Adipose tissue (tissue), 3 donors: ENCODE measurements around the gene ROS1. TPM values are rescaled to one million over a fixed set of nuclear protein-coding genes. Genes with fewer than 3 reads are reported as not detected.
"Not testable (repeated sequence)": the region's sequence is repeated elsewhere in the genome, so short reads cannot be mapped to it uniquely, and the experiment has no call there.

ENCODE experiments used
- H3K27ac ChIP-seq: one replicate; pipeline ENCODE4 v1.5.1; 2013; ENCODE audit warnings: low read depth, low read length
- WGBS, 3 donors: extraction: QIAGEN DNeasy Blood & Tissue Kit; methylation state at CpG; one replicate each; pipeline ENCODE4 v1.1.7; 2013; 5-methylcytosine and 5-hydroxymethylcytosine counted together
- polyA plus RNA-seq, 3 donors: library from polyadenylated mRNA; stranded (reverse); fragments of 200-250 nt; gene quantifications; one replicate each; pipeline ENCODE4 v1.2.3, GENCODE V29; 2013
- donor health status: healthy with polysubstance abuse.
- donor health status: Bipolar disorder and iron deficiency.
- donor health status: healthy.

ROS1 gene
- polyA plus RNA-seq, 3 donors: 0.01 TPM; not detected in 1

DNA sequence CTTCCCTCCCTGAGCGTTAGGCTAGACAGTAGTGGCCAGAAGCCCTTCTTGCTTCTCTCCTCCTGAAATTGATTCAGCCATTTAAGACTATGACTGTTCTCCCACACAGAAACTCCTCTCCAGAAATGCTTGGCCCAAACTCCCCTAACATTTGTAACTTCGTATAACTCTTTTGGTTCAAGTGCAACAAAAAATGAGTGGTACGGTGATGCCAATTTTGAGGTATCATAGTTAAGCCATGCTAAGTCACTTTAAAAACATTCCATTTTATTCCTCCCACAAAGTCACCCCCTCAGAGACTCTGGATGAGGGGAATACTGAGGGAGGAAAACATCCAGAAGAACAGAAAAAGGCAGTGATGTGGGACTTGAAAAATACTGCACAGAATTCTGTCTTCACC lies 21.1 kb upstream of the ROS1 start:
- 61 to 71% (median 64%) methylated on average over 3 of the region's 3 CpGs for WGBS, 3 donors
- H3K27ac ChIP-seq: no peak overlapping the region

DNA sequence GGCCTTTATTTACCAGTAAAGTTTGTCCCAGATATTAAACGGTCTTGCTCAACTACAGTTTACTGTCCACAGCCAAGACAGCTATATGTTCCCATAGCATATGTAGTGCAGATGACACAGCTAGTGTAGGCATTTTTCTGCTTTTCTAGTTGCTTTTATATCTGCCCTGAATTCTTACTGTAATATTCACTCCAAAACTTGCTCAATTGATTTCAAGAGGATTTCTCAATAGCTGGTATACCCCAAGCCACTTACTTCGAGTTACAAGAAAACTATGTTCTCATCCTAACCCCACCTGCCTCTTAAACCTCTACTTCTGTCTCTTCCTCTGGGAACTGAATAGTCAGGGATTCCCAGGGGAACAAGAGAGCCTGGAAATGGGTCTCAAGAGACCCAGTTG lies 18.9 kb upstream of the ROS1 start:
- no peak overlapping the region for H3K27ac ChIP-seq
- WGBS, 3 donors: 59 to 83% (median 60%) methylated on average over 2 of the region's 2 CpGs

DNA sequence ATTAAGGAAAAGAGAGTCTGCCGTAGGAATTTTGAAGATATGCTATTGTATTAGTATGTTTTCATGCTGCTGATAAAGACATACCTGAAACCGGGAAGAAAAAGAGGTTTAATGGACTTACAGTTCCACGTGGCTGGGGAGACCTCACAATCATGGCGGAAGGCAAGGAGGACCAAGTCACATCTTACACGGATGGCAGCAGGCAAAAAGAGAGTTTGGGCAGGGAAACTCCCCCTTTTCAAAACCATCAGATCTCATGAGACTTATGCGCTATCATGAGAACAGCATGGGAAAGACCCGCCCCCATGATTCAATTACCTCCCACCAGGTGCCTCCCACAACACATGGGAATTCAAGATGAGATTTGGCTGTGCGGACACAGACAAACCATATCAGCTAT lies 16.6 kb upstream of the ROS1 start:
- H3K27ac ChIP-seq: not testable (repeated sequence)
- WGBS, 3 donors: 86 to 87% (median 87%) methylated on average over 8 of the region's 8 CpGs

DNA sequence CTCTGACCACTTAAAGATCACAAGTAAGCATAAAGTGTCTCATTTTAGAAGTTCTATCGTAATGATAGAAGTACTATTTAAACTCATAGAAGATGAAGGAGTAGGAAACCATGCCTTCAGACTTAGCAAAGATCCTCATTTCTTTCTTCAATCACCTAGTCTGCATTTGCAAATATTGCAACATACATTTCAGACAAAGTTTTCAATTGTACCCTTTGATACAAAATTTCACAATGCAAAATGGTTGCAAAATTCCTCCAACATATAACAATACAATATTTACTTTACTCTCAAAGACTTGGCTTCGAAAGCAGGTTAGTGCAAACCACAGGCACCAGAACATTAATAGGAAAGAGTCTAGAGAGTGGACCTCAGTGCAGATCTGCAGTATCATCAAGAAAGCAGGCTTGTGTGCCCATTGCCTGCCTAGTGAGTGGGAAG lies 16.1 kb upstream of the ROS1 start:
- H3K27ac ChIP-seq: no peak overlapping the region
- 70 to 73% (median 70%) methylated on average over 2 of the region's 2 CpGs for WGBS, 3 donors

DNA sequence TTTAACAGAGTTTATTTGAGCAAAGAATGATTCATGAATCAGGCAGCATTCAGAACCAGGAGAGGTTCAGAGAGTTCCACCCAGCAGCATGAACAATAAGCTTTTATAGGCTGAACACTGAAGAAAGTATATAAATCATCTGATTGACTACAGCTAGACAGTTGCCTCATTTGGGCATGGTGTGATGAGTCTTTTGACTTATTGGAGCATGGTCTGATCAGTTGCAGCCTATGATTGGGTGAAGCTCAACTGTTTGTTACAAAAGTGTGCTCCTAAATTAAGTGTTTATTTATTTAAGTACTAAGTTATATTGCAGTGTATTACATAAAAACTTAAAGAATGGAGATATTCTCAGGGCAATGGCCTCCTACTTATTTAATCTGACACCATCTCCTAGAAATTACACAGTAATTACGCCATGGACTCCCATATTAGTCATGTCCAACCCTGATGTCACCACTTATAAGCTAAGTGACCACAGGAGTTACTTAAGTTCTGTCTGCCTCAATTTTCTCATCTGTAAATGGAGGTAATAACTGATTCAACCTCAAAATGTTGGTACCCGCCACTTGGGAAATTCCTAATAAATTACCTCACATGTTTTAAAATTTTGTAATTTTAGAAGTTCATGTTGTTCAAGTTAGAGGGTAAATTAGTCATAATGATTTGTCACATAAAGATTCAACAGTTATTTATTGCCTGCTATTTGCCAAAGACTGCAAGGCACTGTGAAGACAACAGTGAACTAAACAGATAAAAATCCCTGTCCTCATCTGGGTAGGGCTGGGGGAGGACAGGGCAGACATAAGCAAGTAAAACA lies 15.2 kb upstream of the ROS1 start:
- WGBS, 3 donors: 71 to 88% (median 72%) methylated on average over 2 of the region's 2 CpGs
- H3K27ac ChIP-seq: no peak overlapping the region

DNA sequence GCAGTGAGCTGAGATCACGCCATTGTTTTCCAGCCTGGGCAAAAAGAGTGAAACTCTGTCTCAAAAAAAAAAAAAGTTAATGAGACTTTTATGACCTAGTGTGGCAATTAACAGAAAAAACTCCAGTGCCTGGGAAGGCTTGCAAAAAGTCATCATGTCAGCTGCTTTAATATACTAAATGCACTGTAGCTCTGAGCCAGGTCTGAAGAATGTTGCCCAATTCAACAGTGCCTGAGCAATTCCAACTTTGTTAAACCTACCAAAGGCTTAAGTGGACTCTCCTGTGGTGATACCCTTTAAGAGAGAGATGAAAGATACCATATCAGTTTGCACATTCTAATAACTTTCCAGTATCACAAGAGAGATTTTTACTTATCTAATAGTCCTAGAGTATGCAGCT lies 6.5 kb upstream of the ROS1 start:
- H3K27ac ChIP-seq: no peak overlapping the region
- 76 to 100% (median 95%) methylated on average over 1 of the region's 1 CpG for WGBS, 3 donors

DNA sequence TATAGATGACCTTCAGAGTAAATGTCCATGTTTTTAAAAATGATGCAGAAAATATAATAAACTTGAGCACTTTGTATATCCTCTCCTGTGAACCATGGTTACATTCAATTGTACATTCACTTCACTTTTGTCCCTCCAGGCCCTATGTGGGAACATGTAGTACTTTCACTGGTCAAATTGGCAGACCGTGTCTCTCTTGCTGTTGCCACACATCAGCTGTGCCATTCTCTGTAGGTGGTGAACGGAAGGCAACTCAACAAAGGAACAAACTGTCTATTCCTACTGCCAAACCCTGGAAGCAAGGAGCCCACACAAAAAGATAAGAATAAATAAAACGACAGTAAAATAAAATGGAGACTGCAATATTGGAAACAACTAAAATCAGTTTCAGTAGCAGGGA lies 2.0 kb downstream of the ROS1 start:
- no peak overlapping the region for H3K27ac ChIP-seq
- 73 to 84% (median 77%) methylated on average over 3 of the region's 3 CpGs for WGBS, 3 donors

DNA sequence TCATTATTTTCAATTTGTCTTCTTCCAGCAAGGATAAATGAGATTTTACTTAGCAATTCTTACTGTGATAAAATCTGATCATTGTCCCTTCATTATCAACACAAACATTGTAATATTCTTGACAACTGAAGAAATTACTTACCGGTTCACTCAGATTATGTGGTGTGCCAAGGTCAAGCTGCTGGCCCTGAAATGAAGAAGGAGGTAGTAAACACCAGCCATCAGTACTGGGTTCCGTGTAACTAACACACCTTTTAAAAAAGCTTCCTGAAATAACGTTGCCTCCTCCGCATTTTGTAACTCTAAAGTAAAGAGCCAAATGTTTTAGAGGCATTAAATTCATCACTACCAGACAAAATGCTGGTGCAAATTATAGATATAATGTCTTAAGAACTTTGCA lies 7.4 kb downstream of the ROS1 start:
- 44 to 70% (median 70%) methylated on average over 4 of the region's 4 CpGs for WGBS, 3 donors
- H3K27ac ChIP-seq: no peak overlapping the region

DNA sequence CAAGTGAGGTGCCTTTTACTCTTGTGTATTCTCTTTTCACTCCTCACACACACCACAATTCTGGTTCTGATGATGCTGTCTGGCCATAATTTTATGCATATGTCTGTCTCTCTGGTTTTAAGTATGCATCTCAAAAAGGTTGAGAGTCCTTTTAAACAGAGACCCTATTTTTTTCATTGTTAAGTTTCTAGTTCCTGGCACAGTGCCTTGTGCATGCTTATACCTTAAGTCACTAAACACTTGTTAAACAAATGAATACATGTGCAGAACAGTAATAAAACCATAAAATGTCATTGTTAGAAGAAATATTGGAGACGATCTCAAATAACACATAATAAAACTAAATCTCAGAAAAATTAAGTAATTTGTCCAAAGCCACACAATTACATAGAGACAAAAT lies 7.9 kb downstream of the ROS1 start:
- 83 to 94% (median 88%) methylated on average over 1 of the region's 1 CpG for WGBS, 3 donors
- H3K27ac ChIP-seq: no peak overlapping the region

DNA sequence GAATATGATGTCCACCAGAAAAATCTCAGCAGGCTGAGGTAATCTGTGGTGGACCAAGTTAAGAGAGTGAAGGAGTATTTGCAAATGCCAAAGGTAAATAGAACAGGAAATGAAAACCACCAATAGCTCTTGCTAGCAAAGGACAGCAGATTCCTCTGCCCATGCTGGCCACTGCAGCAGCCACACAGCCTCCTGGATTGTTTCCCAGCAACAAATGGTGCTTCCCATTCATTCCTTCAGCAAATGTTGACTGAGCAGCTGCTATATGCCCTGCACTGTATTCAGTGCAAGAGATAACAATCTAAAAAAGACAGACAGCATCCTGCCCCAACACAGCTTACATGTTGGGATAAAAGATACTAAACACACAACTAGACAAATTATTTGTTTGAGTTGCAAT lies 11.0 kb downstream of the ROS1 start:
- H3K27ac ChIP-seq: no peak overlapping the region

DNA sequence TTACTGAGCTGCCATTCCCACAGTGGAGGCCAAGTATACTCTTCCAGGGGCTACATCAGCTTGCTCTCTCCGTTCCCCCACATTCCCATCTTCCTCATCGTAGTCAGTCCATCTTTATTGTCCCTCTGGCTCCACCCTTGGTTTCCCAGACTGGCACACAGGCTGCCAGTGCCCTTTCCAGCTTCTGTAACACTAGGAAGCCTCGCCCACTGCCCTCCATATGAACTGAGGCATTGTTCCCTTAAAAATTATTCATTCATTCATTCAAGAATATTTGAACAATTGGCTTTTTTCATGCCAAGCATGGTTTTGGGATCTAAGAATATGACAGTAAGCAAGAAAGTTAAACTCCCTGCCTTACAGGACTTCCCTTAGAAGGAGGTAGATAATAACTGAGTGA lies 14.3 kb downstream of the ROS1 start:
- WGBS, 3 donors: 67 to 79% (median 77%) methylated on average over 3 of the region's 3 CpGs
- no peak overlapping the region for H3K27ac ChIP-seq

DNA sequence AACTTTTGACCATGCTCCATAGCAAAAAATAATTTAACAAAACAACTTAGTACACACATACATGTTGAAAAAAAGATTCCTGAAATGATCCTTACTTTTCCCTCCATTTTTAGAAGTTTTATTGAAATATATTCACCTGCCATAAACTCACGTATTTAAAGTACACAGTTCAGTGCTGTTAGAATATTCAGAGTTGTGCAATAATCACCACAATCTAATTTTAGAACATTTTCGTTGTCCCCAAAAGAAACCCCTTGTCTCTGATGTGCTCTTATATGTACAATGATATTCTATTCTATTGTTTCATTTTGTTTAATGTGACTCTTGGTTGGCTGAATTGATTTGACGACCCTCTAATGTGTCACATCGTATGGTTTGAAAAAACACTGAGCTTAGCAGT lies 15.9 kb downstream of the ROS1 start:
- 60 to 69% (median 64%) methylated on average over 4 of the region's 4 CpGs for WGBS, 3 donors
- no peak overlapping the region for H3K27ac ChIP-seq

DNA sequence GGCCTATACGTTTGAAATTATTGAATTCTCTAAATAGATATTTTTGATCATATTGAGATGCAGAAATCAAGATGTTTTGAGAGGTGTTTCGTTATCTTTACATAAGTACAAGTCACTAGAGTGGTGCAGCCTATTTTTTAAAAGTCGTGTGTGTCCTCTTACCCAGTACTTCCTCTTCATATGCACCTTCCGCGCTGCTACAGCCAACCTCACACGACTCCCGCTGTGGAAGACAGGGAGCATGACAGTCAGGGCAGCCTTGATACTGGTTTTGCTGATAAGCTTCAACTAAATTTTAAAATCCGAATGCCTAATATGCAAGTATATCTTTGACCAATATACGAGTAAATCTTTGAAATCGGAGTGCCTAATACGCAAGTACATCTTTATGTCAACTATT lies 16.3 kb downstream of the ROS1 start:
- WGBS, 3 donors: 75 to 79% (median 78%) methylated on average over 11 of the region's 11 CpGs
- no peak overlapping the region for H3K27ac ChIP-seq

DNA sequence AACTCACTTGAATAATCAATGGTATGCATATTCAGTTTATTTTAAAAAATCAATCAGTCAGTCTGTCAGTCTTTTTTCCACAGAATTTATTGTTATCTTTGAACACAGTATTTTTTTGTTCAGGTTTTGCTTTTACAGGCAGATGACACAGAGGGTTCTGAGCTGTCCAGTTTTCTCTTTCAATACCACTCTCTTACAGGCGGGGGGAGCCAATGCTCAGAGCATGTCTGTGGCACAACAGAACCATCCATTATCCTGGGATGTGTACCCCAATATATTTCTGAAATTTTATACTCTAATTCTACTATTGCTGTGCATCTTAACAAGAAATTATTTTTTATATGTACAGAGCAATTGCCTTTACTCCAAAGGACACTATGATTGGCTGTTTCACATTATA lies 21.2 kb downstream of the ROS1 start:
- 33 to 75% (median 55%) methylated on average over 1 of the region's 1 CpG for WGBS, 3 donors
- no peak overlapping the region for H3K27ac ChIP-seq

DNA sequence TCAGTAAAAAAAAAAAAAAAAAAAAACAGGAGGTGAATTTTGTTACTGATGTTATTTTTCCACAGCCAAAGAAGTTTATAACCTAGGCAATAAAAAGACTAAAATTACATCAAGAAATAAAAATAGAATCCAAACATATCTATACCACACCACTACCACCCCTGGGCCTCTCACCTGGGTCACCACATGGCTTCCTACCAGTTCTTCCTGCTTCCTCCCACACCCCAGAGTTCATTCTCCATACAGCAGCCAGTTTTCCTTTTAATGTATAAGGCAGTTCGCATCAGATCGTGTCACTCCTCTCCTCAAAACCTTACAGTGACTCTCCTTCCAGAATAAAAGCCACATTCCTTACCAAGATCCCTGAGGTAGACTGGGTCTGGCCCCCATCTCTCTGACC lies 23.9 kb downstream of the ROS1 start:
- 57 to 73% (median 61%) methylated on average over 2 of the region's 2 CpGs for WGBS, 3 donors
- H3K27ac ChIP-seq: no peak overlapping the region

DNA sequence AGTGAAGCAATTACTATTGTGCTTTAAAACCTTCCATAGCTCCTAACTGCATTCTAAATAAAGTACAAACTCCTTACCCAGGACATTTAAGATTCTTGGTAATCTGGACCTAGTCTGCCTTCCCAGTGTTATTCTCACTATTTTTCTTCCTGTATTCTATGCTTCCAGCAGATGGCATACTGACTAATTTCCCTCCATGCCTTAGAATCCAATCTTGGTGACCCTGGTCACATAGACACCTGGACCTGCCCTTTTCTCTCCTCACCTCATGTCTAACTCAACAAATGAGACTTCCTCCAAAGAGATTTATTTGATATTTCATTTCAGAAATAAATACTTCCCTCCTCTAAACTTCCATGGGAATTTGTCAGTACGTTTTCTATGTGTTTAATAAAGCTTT lies 25.8 kb downstream of the ROS1 start:
- H3K27ac ChIP-seq: no peak overlapping the region
- WGBS, 3 donors: 62 to 87% (median 63%) methylated on average over 1 of the region's 1 CpG

DNA sequence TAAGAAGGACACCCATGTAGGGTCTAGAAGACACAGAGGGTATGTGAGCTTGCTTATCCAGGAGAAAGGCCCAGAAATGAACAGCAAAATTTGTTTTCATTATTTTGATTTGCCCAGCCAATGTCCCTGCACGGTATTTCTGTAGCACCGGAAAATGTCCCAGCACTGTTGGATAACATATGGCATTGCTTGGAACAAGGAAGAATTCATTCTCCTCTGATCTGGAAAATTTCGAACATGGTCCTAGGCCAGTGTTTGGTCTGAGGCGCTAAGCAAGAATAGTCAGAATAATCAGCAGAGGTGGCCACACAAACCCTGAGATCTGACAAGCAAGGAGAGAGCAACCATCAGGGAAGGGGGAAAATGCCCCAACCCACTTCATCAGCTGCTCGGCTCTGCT lies 26.6 kb downstream of the ROS1 start:
- 92 to 94% (median 92%) methylated on average over 5 of the region's 5 CpGs for WGBS, 3 donors
- no peak overlapping the region for H3K27ac ChIP-seq

DNA sequence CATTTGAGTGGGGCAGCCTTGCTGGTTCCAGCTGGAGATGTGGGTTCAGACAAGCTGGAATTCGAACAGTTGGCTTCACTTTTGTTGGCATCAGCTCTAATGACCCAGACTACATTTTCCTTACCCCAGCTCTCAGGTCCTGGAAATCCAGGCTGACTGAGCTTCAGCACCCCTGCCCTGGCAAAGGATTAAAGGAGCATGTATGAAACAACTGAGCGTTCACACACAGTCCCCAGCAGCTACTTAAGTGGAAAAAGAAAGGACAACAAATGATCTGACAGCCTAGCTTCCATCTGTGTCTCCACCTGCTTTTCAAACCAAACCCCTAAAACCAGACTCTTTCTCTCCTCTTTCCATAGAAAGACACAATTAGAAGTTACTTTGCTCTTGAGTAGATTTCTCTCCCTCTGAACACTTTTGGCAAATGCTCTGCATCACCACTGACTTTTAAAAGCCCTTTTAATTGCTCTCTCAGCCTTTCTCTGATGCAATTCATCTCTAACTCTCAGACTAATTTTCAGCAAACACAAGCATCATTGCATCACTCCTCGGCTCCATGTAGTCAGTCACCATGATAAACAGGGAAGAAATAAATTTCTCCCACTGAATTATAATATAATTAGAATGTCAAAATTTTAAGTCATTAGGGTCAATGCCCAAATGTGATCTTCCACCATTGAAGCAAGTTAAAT lies 28.1 kb downstream of the ROS1 start:
- 57 to 76% (median 67%) methylated on average over 3 of the region's 3 CpGs for WGBS, 3 donors
- no peak overlapping the region for H3K27ac ChIP-seq

DNA sequence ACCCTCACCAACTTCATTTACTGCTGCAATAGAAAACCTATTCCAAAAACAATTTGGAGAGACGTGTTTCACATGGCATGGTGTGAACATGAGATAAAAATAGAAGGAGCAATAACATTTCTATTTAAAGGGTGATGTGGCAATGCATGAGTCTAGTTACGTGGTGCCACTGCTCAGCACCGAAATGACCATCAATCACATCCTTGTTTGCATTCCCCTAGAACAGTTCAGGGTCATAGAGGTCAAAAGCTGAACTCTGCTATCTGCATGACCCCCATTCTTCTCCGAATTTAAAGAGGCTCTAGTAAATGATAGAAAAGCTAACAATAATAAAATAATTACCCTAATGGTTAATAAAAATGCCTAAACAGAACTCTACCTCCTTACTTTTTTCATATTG lies 29.5 kb downstream of the ROS1 start:
- H3K27ac ChIP-seq: no peak overlapping the region
- 41 to 43% (median 41%) methylated on average over 4 of the region's 4 CpGs for WGBS, 3 donors

DNA sequence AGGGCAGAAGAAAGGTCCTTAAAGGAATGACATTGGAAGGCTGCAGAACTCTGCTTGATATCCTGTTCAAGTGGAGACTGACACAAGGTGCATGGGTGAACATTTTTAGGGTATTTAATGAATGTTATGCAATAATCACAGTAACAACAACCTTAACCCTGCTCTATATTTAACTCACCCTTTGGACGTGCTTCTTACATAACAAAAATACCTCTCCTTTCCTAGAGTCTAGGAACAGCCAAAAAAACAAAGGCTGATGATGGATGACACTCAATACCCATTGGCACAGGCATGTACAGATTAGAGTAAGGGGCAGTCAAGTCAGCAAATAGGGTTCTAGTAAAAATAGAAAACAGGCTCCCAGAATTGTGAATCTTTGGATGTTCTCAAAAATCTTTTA lies 30.6 kb downstream of the ROS1 start:
- 25 to 55% (median 37%) methylated on average over 1 of the region's 1 CpG for WGBS, 3 donors
- H3K27ac ChIP-seq: no peak overlapping the region
